GM06990 (cell line): ENCODE measurements around the gene IFNL3.
"Not testable (repeated sequence)": the region's sequence is repeated elsewhere in the genome, so short reads cannot be mapped to it uniquely, and the experiment has no call there.

Source experiments
- DNase-seq: peaks from one replicate; pipeline ENCODE4 v3.0.0-alpha.2; 2011; ENCODE audit not compliant: insufficient read length; ENCODE audit errors: extremely low read depth
- H3K27me3 ChIP-seq: replicated peaks from 2 replicates; pipeline ENCODE4 v1.6.0; 2011; ENCODE audit warnings: low read length; ENCODE audit not compliant: control insufficient read depth, insufficient read depth
- H3K36me3 ChIP-seq: 2 replicates; pipeline ENCODE4 v1.5.1; 2011; ENCODE audit warnings: low read length; ENCODE audit not compliant: control insufficient read depth, insufficient read depth
- H3K4me3 ChIP-seq: replicated peaks from 2 replicates; pipeline ENCODE4 v1.5.1; 2011; ENCODE audit warnings: low read depth, mild to moderate bottlenecking, control low read depth, low read length
- TF ChIP-seq, protein P1 (sequence below): IDR thresholded peaks from 2 replicates; pipeline ENCODE4 v1.5.1; 2011; ENCODE audit warnings: low read length, control low read depth, mild to moderate bottlenecking, inconsistent platforms; ENCODE audit not compliant: insufficient read depth, poor library complexity, severe bottlenecking

The IFNL3 gene

DNA sequence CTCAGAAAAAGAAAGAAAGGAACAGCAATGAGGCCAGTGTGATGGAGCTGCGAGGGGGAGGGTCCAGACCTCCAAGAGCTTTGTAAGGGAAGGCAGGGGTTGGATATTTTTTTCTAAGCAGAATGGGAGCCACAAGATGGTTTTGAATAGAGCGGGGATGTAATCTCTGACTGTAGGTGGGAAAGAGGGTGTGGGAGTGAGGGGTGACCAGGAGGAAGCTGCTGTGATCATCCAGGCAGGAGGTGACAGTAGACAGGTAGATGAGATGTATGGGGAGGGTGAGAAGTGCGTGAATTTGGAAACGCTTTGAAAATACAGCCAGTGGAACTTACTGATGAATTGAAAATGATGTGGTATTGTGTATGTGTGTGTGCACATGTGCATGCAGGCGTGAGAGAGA is 30.8 kb upstream of the IFNL3 start:
- DNase-seq, result no peak
- TF ChIP-seq, protein P1, sequence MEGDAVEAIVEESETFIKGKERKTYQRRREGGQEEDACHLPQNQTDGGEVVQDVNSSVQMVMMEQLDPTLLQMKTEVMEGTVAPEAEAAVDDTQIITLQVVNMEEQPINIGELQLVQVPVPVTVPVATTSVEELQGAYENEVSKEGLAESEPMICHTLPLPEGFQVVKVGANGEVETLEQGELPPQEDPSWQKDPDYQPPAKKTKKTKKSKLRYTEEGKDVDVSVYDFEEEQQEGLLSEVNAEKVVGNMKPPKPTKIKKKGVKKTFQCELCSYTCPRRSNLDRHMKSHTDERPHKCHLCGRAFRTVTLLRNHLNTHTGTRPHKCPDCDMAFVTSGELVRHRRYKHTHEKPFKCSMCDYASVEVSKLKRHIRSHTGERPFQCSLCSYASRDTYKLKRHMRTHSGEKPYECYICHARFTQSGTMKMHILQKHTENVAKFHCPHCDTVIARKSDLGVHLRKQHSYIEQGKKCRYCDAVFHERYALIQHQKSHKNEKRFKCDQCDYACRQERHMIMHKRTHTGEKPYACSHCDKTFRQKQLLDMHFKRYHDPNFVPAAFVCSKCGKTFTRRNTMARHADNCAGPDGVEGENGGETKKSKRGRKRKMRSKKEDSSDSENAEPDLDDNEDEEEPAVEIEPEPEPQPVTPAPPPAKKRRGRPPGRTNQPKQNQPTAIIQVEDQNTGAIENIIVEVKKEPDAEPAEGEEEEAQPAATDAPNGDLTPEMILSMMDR, result no peak
- Histone ChIP-seq H3K36me3 (no peaks in the 10 kb centered on the region), H3K4me3 (no peak overlapping the region), H3K27me3 (no peaks in the 10 kb centered on the region)

DNA sequence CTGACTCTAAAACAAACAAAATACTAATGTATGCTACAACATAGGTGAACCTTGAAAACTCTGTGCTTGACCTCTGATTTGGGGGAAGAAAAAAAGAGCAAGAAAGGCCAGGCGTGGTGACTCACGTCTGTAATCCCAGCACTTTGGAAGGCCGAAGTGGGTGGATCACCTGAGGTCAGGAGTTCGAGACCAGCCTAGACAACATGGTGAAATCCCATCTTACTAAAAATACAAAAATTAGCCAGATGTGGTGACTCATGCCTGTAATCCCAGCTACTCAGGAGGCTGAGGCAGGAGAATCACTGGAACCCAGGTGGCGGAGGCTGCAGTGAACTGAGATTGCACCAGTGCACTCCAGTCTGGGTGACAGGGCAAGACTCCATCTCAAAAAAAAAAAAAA is 29.1 kb upstream of the IFNL3 start:
- not testable (repeated sequence) for DNase-seq, H3K36me3 ChIP-seq, H3K4me3 ChIP-seq, H3K27me3 ChIP-seq

DNA sequence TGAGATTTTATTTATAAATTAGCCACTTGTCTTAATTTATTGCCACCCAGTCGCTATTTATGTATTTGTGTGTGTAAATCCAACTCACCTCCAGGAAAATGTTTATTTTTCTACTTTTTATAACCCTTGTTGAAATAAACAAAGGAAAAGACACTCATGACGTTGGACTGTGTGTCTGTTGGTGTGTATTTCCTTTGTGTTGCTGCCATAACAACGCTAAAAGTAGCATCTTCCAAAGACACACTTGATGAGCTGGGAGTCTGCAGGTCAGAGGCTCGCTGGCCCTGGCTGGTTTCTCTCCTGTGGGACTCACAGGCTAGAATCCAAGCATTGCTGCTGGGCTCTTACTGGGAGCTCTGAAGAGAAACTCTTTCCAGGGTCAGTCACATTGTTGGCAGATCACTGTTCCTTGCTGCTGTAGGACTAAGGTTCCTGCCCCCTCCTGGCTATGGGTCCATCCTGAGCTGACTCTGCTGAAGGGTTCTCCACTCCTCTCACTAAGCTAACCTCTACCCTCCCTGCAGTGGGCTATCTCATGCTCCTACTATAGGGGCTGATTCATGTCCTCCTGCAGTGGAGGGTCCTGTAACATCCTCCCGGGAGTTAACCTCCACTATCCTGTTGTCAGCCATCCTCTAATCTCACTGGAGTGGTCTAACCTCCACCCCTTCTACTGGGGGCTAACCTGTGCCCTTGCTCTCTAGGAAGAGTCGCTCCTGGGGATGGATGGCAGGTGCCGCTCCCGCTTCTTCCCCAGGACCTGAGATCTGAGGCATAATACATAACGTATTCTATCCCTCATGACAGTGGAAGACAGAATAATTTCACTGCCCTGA is 25.4 kb upstream of the IFNL3 start:
- no peaks in the 10 kb centered on the region for H3K36me3 ChIP-seq
- TF ChIP-seq, protein P1, result no peak
- DNase-seq, result no peak
- H3K27me3 ChIP-seq, result no peaks in the 10 kb centered on the region; the same call in 1 of the 2 replicates
- no peak overlapping the region for H3K4me3 ChIP-seq

DNA sequence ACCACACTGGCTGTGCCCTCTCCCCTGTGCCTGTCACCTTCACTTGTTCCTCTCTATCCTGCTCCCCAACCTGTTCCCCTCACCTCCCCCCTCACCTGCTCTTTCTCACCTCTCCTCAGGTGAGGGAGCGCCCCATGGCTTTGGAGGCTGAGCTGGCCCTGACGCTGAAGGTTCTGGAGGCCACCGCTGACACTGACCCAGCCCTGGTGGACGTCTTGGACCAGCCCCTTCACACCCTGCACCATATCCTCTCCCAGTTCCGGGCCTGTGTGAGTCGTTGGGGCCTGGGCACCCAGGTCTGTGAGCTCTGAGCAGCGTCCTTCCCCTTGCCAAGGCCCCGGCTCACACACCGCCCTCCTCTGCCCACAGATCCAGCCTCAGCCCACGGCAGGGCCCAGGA is 24.6 kb upstream of the IFNL3 start:
- H3K4me3 ChIP-seq, DNase-seq, H3K36me3 ChIP-seq, H3K27me3 ChIP-seq: not testable (repeated sequence)

DNA sequence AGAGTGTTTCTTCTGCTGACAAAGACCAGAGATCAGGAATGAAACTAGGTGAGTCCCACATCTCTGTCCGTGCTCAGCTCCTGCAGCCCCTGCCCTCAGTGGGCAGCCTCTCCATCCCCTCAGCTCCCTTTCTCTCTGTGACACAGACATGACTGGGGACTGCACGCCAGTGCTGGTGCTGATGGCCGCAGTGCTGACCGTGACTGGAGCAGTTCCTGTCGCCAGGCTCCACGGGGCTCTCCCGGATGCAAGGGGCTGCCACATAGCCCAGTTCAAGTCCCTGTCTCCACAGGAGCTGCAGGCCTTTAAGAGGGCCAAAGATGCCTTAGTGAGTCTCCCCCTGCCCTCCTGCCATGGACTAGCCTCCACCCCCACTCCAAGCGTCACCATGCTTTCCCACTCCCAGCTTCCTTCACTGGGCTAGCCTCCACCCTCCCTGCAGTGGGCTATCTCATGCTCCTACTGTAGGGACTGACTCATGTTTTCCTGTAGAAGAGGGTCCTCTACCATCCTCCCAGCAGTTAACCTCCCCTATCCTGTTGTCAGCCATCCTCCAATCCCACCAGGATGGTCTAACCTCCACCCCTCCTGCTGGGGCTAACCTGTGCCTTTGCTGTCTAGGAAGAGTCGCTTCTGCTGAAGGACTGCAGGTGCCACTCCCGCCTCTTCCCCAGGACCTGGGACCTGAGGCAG is 23.9 kb upstream of the IFNL3 start:
- H3K27me3 ChIP-seq, H3K4me3 ChIP-seq, H3K36me3 ChIP-seq, DNase-seq: not testable (repeated sequence)

DNA sequence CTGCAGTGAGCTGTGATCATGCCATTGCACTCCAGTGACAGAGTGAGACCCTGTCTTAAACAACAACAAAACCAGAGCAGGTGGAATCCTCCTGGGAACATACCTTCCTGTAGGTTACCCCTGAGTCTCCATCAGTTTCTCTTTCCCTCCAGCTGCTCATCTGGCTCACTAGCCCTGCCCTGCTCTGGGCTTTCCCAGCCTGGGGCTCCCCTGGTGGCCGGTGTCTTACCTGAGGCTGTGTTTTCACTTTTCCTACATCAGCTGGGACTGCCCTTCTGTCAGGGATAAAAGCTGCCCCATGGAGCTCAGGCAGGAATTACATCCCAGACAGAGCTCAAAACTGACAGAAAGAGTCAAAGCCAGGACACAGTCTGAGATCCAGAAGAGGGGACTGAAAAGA is 23.3 kb upstream of the IFNL3 start, which contains the start of gene IFNL2:
IFNL2 (plus strand) TSS at position 312 of the 400 bp plus-strand sequence. CDS start 173 bp downstream, outside the sequence.
- not testable (repeated sequence) for DNase-seq, H3K4me3 ChIP-seq, H3K27me3 ChIP-seq, H3K36me3 ChIP-seq

DNA sequence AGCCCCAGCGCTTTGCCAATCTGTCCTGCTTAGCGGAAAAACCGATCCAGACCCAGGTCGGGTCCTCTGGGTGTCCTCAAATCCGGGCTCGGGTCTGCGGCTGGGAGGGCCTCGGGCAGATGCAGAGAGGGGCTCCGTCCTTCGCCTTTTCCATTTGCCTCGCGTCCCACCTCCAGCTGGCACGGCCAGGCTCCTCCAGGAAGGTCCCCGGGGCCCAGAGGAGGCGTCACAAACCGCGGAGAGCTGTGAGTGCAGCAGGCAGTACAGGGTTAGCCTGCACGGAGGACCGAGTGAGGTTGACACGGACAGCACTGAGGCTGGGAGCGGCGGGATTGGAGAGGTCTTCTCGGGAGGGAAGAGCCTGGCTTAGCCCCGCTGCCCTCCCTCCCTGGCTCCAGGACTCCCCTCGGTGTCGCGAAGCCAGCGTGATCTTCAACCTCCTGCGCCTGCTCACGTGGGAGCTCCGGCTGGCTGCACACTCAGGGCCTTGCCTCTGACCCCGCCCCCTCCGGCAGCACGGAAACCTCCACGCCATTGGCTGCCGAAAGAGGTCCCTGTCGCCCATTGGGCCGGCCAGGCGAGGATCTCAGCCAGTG is 20.6 kb upstream of the IFNL3 start:
- no peak overlapping the region for H3K4me3 ChIP-seq
- no peaks in the 10 kb centered on the region for H3K36me3 ChIP-seq
- TF ChIP-seq, protein P1, result no peak
- no peak for DNase-seq
- no peaks in the 10 kb centered on the region; the same call in 1 of the 2 replicates for H3K27me3 ChIP-seq
